ENCODE measurements around the gene LRRFIP1. TPM values are rescaled to one million over a fixed set of nuclear protein-coding genes. Genes with fewer than 3 reads are reported as not detected.

LRRFIP1 gene
- total and polyA plus RNA-seq, 10 donors, result 40.4 to 164 (median 124) TPM

- Histone ChIP-seq H3K27ac (peak overlapping the region in 7 of 8 donors; percentile 55 to 94 (median 77)), H3K36me3 (no peaks in the 10 kb centered on the region), H3K4me1 (peaks cover 30 to 65% (median 54%) of the 10 kb centered on the region in 6 donors), H3K27me3 (replicated peaks in 1 of 7) (peaks cover 0 to 7% (median 0%) of the 10 kb centered on the region in 7 donors), H3K9me3 (no peaks in the 10 kb centered on the region), H3K4me3 (no peak overlapping the region)
- DNase-seq, result peak; percentile 73
- WGBS, 5 donors, result 82 to 92% (median 86%) methylated on average over 12 to 14 of the region's 14 CpGs
- intact Hi-C loops (cut with DNase I; ENCODE audit: low total_unique reads), result no loop called here
- peak in 2 of 3 donors; percentile 17 to 70 for TF ChIP-seq POLR2AphosphoS5 (IDR thresholded peaks at IDR 0.05)
- TF ChIP-seq POLR2A (IDR thresholded peaks at IDR 0.05), result no peak
These were observed 43.3 kb downstream of the LRRFIP1 start for GRCh38 chr2:237670641-237671040.

GRCh38 chr2:237671466-237672138, 44.2 kb downstream of the LRRFIP1 start:
- H3K27ac ChIP-seq, result peak overlapping the region in 6 of 8 donors; percentile 55 to 94 (median 77)
- intact Hi-C loops (cut with DNase I; ENCODE audit: low total_unique reads), result no loop called here
- no peaks in the 10 kb centered on the region for H3K9me3 ChIP-seq
- peaks cover 0 to 7% (median 0%) of the 10 kb centered on the region in 7 donors for H3K27me3 ChIP-seq (replicated peaks in 1 of 7)
- H3K4me3 ChIP-seq, result no peak overlapping the region
- H3K36me3 ChIP-seq, result no peaks in the 10 kb centered on the region
- 66 to 77% (median 74%) methylated on average over 7 of the region's 7 CpGs for WGBS, 5 donors
- peak; percentile 78 for DNase-seq
- TF ChIP-seq CTCF (IDR thresholded peaks at IDR 0.05 in 8 of 11, conservative IDR thresholded peaks at IDR 0.05 in 3 of 11) (no peak), POLR2A (IDR thresholded peaks at IDR 0.05) (no peak), POLR2AphosphoS5 (IDR thresholded peaks at IDR 0.05) (no peak)
- peaks cover 40 to 74% (median 64%) of the 10 kb centered on the region in 6 donors for H3K4me1 ChIP-seq

DNA sequence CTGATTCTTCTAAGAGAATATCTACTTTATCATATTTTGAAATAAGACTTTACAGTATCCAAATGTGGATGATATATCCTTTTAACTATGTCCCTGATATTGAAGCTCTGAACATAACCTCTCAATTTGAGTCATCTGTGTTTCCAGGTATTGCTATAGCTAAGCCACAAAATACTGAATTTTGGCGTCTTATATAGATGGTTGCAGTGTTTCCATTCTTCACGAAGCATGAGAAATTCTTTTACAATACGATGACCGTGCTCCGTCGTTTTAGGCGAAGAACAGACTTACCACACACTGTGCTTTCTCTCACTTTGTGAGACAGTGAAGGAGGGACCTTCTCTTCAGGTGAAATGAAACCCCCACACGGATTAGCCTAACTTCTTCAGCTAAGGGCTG, 45.3 kb downstream of the LRRFIP1 start:
- peaks cover 48 to 86% (median 75%) of the 10 kb centered on the region in 6 donors for H3K4me1 ChIP-seq
- TF ChIP-seq POLR2AphosphoS5 (IDR thresholded peaks at IDR 0.05) (no peak), CTCF (IDR thresholded peaks at IDR 0.05 in 8 of 11, conservative IDR thresholded peaks at IDR 0.05 in 3 of 11) (no peak), POLR2A (IDR thresholded peaks at IDR 0.05) (no peak)
- intact Hi-C loops (cut with DNase I; ENCODE audit: low total_unique reads), result loop anchor here (1.0 kb wide), 1 partner anchor 72 kb away; no protein-coding TSS in a partner anchor
- H3K27me3 ChIP-seq (replicated peaks in 1 of 7), result peaks cover 0 to 5% (median 0%) of the 10 kb centered on the region in 7 donors
- DNase-seq, result no peak
- no peaks in the 10 kb centered on the region for H3K36me3 ChIP-seq
- no peaks in the 10 kb centered on the region for H3K9me3 ChIP-seq
- H3K27ac ChIP-seq, result peak overlapping the region in 7 of 8 donors; percentile 76 to 94 (median 92)
- H3K4me3 ChIP-seq, result peak overlapping the region in 5 of 8 donors; percentile 40 to 68 (median 41)
- 57 to 68% (median 61%) methylated on average over 8 of the region's 8 CpGs for WGBS, 5 donors

DNA sequence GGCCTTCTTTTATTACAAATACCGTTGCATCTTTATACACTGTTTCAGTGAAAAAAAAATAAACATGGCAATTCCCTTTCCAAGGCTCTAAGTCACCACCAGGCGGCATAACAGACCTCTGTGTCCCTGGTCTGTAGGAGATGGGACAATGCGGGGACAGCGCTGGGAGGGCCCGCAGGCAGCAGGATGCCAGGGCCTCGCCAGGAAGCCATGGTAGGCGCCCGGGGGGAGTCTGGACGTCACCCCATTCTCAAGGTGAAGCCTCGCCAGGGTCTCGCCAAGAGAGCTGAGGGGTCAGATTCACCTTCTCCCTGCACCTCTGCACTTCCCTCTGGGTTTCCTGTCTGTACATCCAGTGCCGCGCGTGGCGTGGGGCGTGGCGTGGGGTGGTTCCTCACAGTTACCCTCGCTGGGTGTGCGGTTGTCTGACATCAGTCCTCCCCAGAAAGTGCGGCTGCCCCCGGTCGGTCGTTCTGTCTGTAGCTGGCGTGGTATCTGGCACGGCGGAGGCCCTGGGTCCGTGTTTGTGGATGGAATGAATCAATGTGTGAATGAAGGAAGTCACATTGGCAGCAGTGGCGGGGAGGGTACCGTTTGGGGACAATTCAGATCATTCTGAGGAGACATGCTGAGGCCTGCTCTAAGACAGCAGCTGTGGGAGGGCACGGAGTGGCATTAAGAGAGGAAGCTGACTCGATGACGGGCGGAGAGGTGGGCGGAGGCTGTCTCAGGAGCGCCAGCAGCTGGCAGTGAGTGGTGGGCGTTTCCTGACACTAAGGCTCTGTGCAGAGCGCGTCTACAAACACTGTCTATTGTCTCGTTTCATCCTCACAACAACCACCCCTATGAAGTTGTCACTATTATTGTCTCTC, 46.0 kb downstream of the LRRFIP1 start:
- DNase-seq, result peak; percentile 96
- peaks cover 52 to 92% (median 81%) of the 10 kb centered on the region in 6 donors for H3K4me1 ChIP-seq
- TF ChIP-seq POLR2A (IDR thresholded peaks at IDR 0.05) (no peak), POLR2AphosphoS5 (IDR thresholded peaks at IDR 0.05) (peak; percentile 69 to 81 (median 74)), CTCF (IDR thresholded peaks at IDR 0.05 in 8 of 11, conservative IDR thresholded peaks at IDR 0.05 in 3 of 11) (peak; percentile 49 to 92 (median 80))
- H3K27me3 ChIP-seq (replicated peaks in 1 of 7), result no peaks in the 10 kb centered on the region
- no peaks in the 10 kb centered on the region for H3K36me3 ChIP-seq
- H3K4me3 ChIP-seq, result peak overlapping the region; percentile 28 to 68 (median 40)
- 3 to 11% (median 8%) methylated on average over 35 to 39 of the region's 39 CpGs for WGBS, 5 donors
- intact Hi-C loops (cut with DNase I; ENCODE audit: low total_unique reads), result loop anchor here (1.0 kb wide), 1 partner anchor 71 kb away; no protein-coding TSS in a partner anchor
- peak overlapping the region; percentile 76 to 94 (median 92) for H3K27ac ChIP-seq
- H3K9me3 ChIP-seq, result no peaks in the 10 kb centered on the region

Measured in spleen (tissue), 11 donors.